Lower leg skin (tissue), 3 donors: ENCODE results near the gene SLC44A5.

ENCODE experiments used
- CTCF ChIP-seq, 3 donors: fragments of 450-650 bp; IDR thresholded peaks; one replicate each; pipeline ENCODE4 v1.5.1; 2016; ENCODE audit warnings: antibody characterized with exemption in 3 of 3, mild to moderate bottlenecking in 3 of 3, moderate library complexity in 2 of 3
- POLR2A ChIP-seq, 2 donors: fragments of 450-650 bp; IDR thresholded peaks; one replicate each; pipeline ENCODE4 v1.6.1; 2016 to 2017; ENCODE audit warnings: antibody characterized with exemption in 2 of 2, mild to moderate bottlenecking in 1 of 2, moderate library complexity in 1 of 2

- TF ChIP-seq CTCF (IDR thresholded peaks at IDR 0.05): no peak
- TF ChIP-seq POLR2A (IDR thresholded peaks at IDR 0.05): no peak
Observed at GRCh38 chr1:75412616-75413015, 198.3 kb downstream of the SLC44A5 start.
